Heart left ventricle (tissue), 16 donors: ENCODE results near the gene CHCHD3. TPM values are rescaled to one million over a fixed set of nuclear protein-coding genes. Genes with fewer than 3 reads are reported as not detected.

Experiments used
- ATAC-seq, 4 donors: fragments of 200-7000 bp; cut with Tn5 transposase; one replicate each; pipeline ENCODE4 v1.9.1; 2020 to 2022; ENCODE audit warnings: moderate library complexity in 4 of 4, mild to moderate bottlenecking in 3 of 4, moderate number of reproducible peaks in 1 of 4
- DNase-seq, 5 donors: peaks; one replicate each; pipeline ENCODE4 v3.0.0-alpha.2; 2020
- H3K27ac ChIP-seq, 12 donors: fragments of 200-600 bp; sonication (generic) in 4 of 12; one replicate each; pipeline versions ENCODE4 v1.5.0 to v1.8.0; 2016 to 2022; ENCODE audit warnings: mild to moderate bottlenecking in 2 of 12
- H3K27me3 ChIP-seq, 9 donors: fragments of 200-600 bp; sonication (generic) in 2 of 9; one replicate each; pipeline versions ENCODE4 v1.5.1 to v1.8.0; 2016 to 2022; ENCODE audit warnings: mild to moderate bottlenecking in 3 of 9
- H3K36me3 ChIP-seq, 9 donors: fragments of 200-600 bp; sonication (generic) in 2 of 9; one replicate each; pipeline versions ENCODE4 v1.5.0 to v1.8.0; 2018 to 2022; ENCODE audit warnings: mild to moderate bottlenecking in 2 of 9
- H3K4me1 ChIP-seq, 12 donors: fragments of 200-600 bp; sonication (generic) in 4 of 12; one replicate each; pipeline versions ENCODE4 v1.5.0 to v1.8.0; 2016 to 2022; ENCODE audit warnings: mild to moderate bottlenecking in 3 of 12
- H3K4me3 ChIP-seq, 12 donors: fragments of 200-600 bp; sonication (generic) in 4 of 12; one replicate each; pipeline versions ENCODE4 v1.5.0 to v1.8.0; 2017 to 2022; ENCODE audit warnings: mild to moderate bottlenecking in 9 of 12, moderate library complexity in 4 of 12
- H3K9me3 ChIP-seq, 12 donors: fragments of 200-600 bp; sonication (generic) in 4 of 12; one replicate each; pipeline versions ENCODE4 v1.5.0 to v1.8.0; 2016 to 2022; ENCODE audit warnings: mild to moderate bottlenecking in 1 of 12
- POLR2A ChIP-seq, 2 donors: fragments of 450-650 bp; IDR thresholded peaks; one replicate each; pipeline ENCODE4 v1.6.1; 2017; ENCODE audit warnings: antibody characterized with exemption in 2 of 2, mild to moderate bottlenecking in 2 of 2, moderate library complexity in 2 of 2
- WGBS, 4 donors: extraction: QIAGEN DNeasy Blood & Tissue Kit in 2 of 4; methylation state at CpG; one replicate each; pipeline versions ENCODE4 v1.1.5 to v1.1.7; 2013 to 2018; 5-methylcytosine and 5-hydroxymethylcytosine counted together
- intact Hi-C, 10 donors: fragments of 100-400 bp; cut with DNase I; formaldehyde crosslinking; loops; one replicate each; pipeline versions ENCODE4 v1.11.1 to v1.14.2; 2022
- polyA plus RNA-seq, 2 donors: library from polyadenylated mRNA; stranded (reverse); fragments of 200-250 nt; gene quantifications; one replicate each; pipeline ENCODE4 v1.2.3, GENCODE V29; 2013
- total RNA-seq, 9 donors: library from RNA; depleted of rRNA in 2 of 9; stranded (reverse); fragments of >200 nt in 2 of 9; fragmentation: NEBNext Ultra II Directional in 3 of 9; extraction: Animal tissue kit (Norgen Biotek cat#: 25700) in 3 of 9; gene quantifications; one replicate each; pipeline versions ENCODE4 v1.1.0 to v1.2.4, GENCODE V29; 2016 to 2023
- TF ChIP-seq, protein P1 (sequence below), 12 donors: fragments of 200-600 bp; sonication (generic) in 4 of 12; IDR thresholded peaks; one replicate each; pipeline versions ENCODE4 v1.5.0 to v1.8.0; 2018 to 2022; ENCODE audit warnings: antibody characterized with exemption in 12 of 12, mild to moderate bottlenecking in 5 of 12
- donor health status: ischemic (EF 13 %, LVEDD 7.1; RV severe dilation, severe dysfunction).
- donor health status: healthy with polysubstance abuse.
- donor health status: DM: no; HTN: yes; CAD: no.
- donor health status: DM: no; HTN: no; CAD: no.
- donor health status: ischemic (EF 25% LVEDD 6.9; RV normal size, moderate dysfunction).
- donor health status: ischemic (EF 25% LVEDD 5.7; RV mildly dilated, moderate dysfunction).
- donor health status: healthy.
- donor health status: DM: yes; HTN: yes; CAD: no.
- donor health status: ischemic (EF 35%, LVEDD 5.7; RV mildly dilated, moderate dysfunction).
- donor health status: nonischemic (EF 11% LVEDD 7.7; RV severe dilation, severe dysfunction).
- donor health status: DM: yes; HTN: yes; CAD: no.
- donor health status: PGD.
- donor health status: ischemic (EF 29% LVEDD 5.4; RV normal size, mild dysfunction).
- donor health status: nonischemic (EF 23%, LVEDD 6.1; RV moderate dilation, normal function).

Gene CHCHD3
- total and polyA plus RNA-seq, 11 donors, result 92.9 to 197 (median 176) TPM

GRCh38 chr7:132842478-132842877 lies 239.4 kb downstream of the CHCHD3 start:
- Histone ChIP-seq H3K4me3 (no peak overlapping the region), H3K4me1 (peaks cover 0 to 22% (median 3%) of the 10 kb centered on the region in 12 donors), H3K27me3 (no peaks in the 10 kb centered on the region), H3K27ac (no peak overlapping the region), H3K36me3 (no peaks in the 10 kb centered on the region), H3K9me3 (no peaks in the 10 kb centered on the region)
- WGBS, 4 donors, result 86 to 93% (median 92%) methylated on average over 4 of the region's 4 CpGs
- intact Hi-C loops, result no loop called here
- no peak for DNase-seq
- no peak for ATAC-seq
- no peak for TF ChIP-seq POLR2A (IDR thresholded peaks at IDR 0.05)
- TF ChIP-seq, protein P1, sequence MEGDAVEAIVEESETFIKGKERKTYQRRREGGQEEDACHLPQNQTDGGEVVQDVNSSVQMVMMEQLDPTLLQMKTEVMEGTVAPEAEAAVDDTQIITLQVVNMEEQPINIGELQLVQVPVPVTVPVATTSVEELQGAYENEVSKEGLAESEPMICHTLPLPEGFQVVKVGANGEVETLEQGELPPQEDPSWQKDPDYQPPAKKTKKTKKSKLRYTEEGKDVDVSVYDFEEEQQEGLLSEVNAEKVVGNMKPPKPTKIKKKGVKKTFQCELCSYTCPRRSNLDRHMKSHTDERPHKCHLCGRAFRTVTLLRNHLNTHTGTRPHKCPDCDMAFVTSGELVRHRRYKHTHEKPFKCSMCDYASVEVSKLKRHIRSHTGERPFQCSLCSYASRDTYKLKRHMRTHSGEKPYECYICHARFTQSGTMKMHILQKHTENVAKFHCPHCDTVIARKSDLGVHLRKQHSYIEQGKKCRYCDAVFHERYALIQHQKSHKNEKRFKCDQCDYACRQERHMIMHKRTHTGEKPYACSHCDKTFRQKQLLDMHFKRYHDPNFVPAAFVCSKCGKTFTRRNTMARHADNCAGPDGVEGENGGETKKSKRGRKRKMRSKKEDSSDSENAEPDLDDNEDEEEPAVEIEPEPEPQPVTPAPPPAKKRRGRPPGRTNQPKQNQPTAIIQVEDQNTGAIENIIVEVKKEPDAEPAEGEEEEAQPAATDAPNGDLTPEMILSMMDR (IDR thresholded peaks at IDR 0.05), result no peak

GRCh38 chr7:132840199-132840598 lies 241.7 kb downstream of the CHCHD3 start:
- TF ChIP-seq, protein P1 (IDR thresholded peaks at IDR 0.05), result no peak
- no peak for TF ChIP-seq POLR2A (IDR thresholded peaks at IDR 0.05)
- 9 to 23% (median 16%) methylated on average over 1 of the region's 1 CpG for WGBS, 4 donors
- intact Hi-C loops, result no loop called here
- DNase-seq, result no peak
- H3K27ac ChIP-seq, result no peak overlapping the region
- peaks cover 0 to 11% (median 0%) of the 10 kb centered on the region in 9 donors for H3K36me3 ChIP-seq
- H3K9me3 ChIP-seq, result no peaks in the 10 kb centered on the region
- no peaks in the 10 kb centered on the region for H3K27me3 ChIP-seq
- H3K4me3 ChIP-seq, result no peak overlapping the region
- ATAC-seq, result peak in 1 of 4 donors; percentile 41
- peaks cover 0 to 21% (median 3%) of the 10 kb centered on the region in 12 donors for H3K4me1 ChIP-seq

DNA sequence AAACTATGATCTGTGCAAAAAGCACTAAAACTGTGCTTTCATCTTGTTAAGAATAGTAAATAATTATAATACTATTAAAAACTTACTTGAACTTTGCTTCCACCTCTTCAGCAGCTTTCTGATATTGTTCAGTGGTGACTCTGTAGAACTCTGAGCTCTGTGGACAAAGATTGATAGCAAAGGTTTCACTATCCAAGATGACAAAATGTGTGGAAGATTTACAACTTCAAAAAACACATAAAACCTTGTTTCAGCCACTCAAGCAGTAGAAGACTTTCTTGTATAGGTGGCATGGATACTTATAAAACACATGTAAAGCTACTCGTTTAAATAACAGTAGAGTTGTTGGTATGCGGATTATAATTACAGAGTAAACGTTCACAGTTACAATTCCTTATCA lies 243.6 kb downstream of the CHCHD3 start:
- Histone ChIP-seq H3K9me3 (no peaks in the 10 kb centered on the region), H3K27me3 (no peaks in the 10 kb centered on the region), H3K27ac (no peak overlapping the region), H3K4me3 (no peak overlapping the region), H3K36me3 (peaks cover 0 to 16% (median 0%) of the 10 kb centered on the region in 9 donors), H3K4me1 (peaks cover 0 to 21% (median 3%) of the 10 kb centered on the region in 12 donors)
- intact Hi-C loops, result no loop called here
- no peak for ATAC-seq
- 74 to 94% (median 92%) methylated on average over 3 of the region's 3 CpGs for WGBS, 4 donors
- TF ChIP-seq, protein P1 (IDR thresholded peaks at IDR 0.05), result no peak
- TF ChIP-seq POLR2A (IDR thresholded peaks at IDR 0.05), result no peak
- DNase-seq, result no peak

DNA sequence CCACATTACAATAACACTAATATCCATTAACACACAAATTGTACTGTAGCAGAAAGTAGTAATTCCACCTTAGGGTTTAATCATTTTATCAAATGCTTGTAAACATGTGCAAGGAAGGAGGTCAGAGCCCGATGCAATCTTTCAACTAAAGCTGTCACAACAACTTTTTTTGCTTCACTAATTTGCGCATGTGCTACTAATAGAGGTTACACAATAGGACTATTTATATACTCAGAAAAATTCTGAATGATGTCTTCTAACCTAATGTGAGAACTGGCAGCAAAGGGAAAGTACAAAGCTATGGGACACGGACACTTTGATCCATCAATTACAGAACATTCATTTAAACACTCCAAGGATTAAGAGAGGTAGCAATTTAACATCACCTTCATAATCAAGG lies 244.4 kb downstream of the CHCHD3 start:
- no peak for DNase-seq
- WGBS, 4 donors, result 43 to 64% (median 48%) methylated on average over 3 of the region's 3 CpGs
- H3K27ac ChIP-seq, result peak overlapping the region in 6 of 12 donors; percentile 14 to 62 (median 27)

More for the DNA sequence above, 244.4 kb downstream of the CHCHD3 start:
- intact Hi-C loops, result no loop called here
- TF ChIP-seq, protein P1 (IDR thresholded peaks at IDR 0.05), result no peak
- no peak for TF ChIP-seq POLR2A (IDR thresholded peaks at IDR 0.05)
- ATAC-seq, result peak; percentile 76 to 89 (median 84)
- Histone ChIP-seq H3K36me3 (peaks cover 0 to 16% (median 0%) of the 10 kb centered on the region in 9 donors), H3K4me1 (peaks cover 0 to 21% (median 3%) of the 10 kb centered on the region in 12 donors), H3K4me3 (no peak overlapping the region), H3K9me3 (no peaks in the 10 kb centered on the region), H3K27me3 (no peaks in the 10 kb centered on the region)
